ENCODE results near the gene HPS3. TPM values are rescaled to one million over a fixed set of nuclear protein-coding genes. Genes with fewer than 3 reads are reported as not detected.

The HPS3 gene
- total RNA-seq, 1 donor from 2014 or later = 24.1 TPM

GRCh38 chr3:149207475-149207874 lies 78.0 kb downstream of the HPS3 start:
- H3K36me3 Mint-ChIP-seq (ENCODE audit: insufficient read depth) = no peaks in the 10 kb centered on the region
- no peak overlapping the region for H3K27ac Mint-ChIP-seq
- TF ChIP-seq, protein P1, sequence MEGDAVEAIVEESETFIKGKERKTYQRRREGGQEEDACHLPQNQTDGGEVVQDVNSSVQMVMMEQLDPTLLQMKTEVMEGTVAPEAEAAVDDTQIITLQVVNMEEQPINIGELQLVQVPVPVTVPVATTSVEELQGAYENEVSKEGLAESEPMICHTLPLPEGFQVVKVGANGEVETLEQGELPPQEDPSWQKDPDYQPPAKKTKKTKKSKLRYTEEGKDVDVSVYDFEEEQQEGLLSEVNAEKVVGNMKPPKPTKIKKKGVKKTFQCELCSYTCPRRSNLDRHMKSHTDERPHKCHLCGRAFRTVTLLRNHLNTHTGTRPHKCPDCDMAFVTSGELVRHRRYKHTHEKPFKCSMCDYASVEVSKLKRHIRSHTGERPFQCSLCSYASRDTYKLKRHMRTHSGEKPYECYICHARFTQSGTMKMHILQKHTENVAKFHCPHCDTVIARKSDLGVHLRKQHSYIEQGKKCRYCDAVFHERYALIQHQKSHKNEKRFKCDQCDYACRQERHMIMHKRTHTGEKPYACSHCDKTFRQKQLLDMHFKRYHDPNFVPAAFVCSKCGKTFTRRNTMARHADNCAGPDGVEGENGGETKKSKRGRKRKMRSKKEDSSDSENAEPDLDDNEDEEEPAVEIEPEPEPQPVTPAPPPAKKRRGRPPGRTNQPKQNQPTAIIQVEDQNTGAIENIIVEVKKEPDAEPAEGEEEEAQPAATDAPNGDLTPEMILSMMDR (IDR thresholded peaks at IDR 0.05; ENCODE audit: unreplicated experiment) = no peak
- peaks cover 20% of the 10 kb centered on the region for H3K4me1 Mint-ChIP-seq (ENCODE audit: low read depth)
- no peaks in the 10 kb centered on the region for H3K27me3 Mint-ChIP-seq
- H3K9me3 Mint-ChIP-seq (ENCODE audit: low read depth) = no peaks in the 10 kb centered on the region
- no peak for DNase-seq (ENCODE audit: low spot score, unreplicated experiment)
- H3K4me3 Mint-ChIP-seq (ENCODE audit: low read depth) = no peak overlapping the region

- DNase-seq (ENCODE audit: low spot score, unreplicated experiment) = no peak
- no peaks in the 10 kb centered on the region for H3K27me3 Mint-ChIP-seq
- TF ChIP-seq, protein P1 (IDR thresholded peaks at IDR 0.05; ENCODE audit: unreplicated experiment) = no peak
- H3K27ac Mint-ChIP-seq = no peak overlapping the region
- peaks cover 24% of the 10 kb centered on the region for H3K4me1 Mint-ChIP-seq (ENCODE audit: low read depth)
- no peaks in the 10 kb centered on the region for H3K9me3 Mint-ChIP-seq (ENCODE audit: low read depth)
- H3K4me3 Mint-ChIP-seq (ENCODE audit: low read depth) = no peak overlapping the region
- no peaks in the 10 kb centered on the region for H3K36me3 Mint-ChIP-seq (ENCODE audit: insufficient read depth)
These were observed 80.0 kb downstream of the HPS3 start for GRCh38 chr3:149209431-149209830.

DNA sequence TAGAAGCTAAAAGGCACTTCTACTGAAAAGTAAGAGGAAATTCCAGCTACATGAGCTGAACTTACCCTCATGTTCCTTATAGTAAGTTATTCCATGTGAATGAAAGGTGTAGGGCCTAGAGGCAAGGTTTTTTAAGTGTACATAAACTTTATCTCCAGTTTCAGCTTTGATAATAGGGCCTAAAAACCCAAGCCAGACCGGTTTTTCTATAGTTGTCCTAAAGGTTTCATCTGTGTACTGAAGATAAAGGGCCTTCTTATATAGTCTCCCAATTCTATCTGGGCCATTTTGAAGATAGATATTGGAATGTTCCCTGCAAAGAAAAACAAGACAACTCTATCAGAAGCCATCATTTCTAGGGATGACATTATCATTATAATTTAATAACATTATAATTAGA lies 82.9 kb downstream of the HPS3 start:
- Mint-ChIP-seq H3K4me1 (ENCODE audit: low read depth) (peaks cover 37% of the 10 kb centered on the region), H3K27me3 (no peaks in the 10 kb centered on the region), H3K4me3 (ENCODE audit: low read depth) (no peak overlapping the region), H3K9me3 (ENCODE audit: low read depth) (no peaks in the 10 kb centered on the region), H3K36me3 (ENCODE audit: insufficient read depth) (no peaks in the 10 kb centered on the region), H3K27ac (no peak overlapping the region)
- DNase-seq (ENCODE audit: low spot score, unreplicated experiment) = no peak
- TF ChIP-seq, protein P1 (IDR thresholded peaks at IDR 0.05; ENCODE audit: unreplicated experiment) = no peak

DNA sequence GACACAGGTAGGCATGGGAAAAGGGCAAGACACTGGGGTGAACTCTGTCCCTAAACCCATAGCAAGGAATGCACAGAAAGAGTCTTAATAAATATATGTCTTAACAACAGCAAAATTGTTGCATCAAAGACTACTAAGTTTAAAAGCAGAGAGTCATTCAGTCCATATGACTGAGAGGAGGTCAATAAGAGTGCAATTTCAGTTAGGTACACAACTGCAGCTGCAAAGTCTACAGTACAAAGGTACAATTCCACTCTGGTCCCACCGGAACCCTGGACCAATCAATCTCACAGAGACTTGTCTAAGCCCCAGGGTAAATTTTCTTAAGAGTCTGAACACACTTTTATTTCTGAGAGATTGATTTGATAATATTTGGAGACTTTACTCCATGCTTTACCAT lies 85.3 kb downstream of the HPS3 start:
- Mint-ChIP-seq H3K4me1 (ENCODE audit: low read depth) (peaks cover 37% of the 10 kb centered on the region), H3K4me3 (ENCODE audit: low read depth) (no peak overlapping the region), H3K9me3 (ENCODE audit: low read depth) (peaks cover 3% of the 10 kb centered on the region), H3K27ac (peak overlapping the region; percentile 82), H3K36me3 (ENCODE audit: insufficient read depth) (no peaks in the 10 kb centered on the region), H3K27me3 (no peaks in the 10 kb centered on the region)
- DNase-seq (ENCODE audit: low spot score, unreplicated experiment) = no peak
- TF ChIP-seq, protein P1 (IDR thresholded peaks at IDR 0.05; ENCODE audit: unreplicated experiment) = no peak

- H3K9me3 Mint-ChIP-seq (ENCODE audit: low read depth) = peaks cover 3% of the 10 kb centered on the region
- peak overlapping the region; percentile 74 for H3K27ac Mint-ChIP-seq
- no peaks in the 10 kb centered on the region for H3K36me3 Mint-ChIP-seq (ENCODE audit: insufficient read depth)
- H3K4me3 Mint-ChIP-seq (ENCODE audit: low read depth) = no peak overlapping the region
- no peaks in the 10 kb centered on the region for H3K27me3 Mint-ChIP-seq
- TF ChIP-seq, protein P1 (IDR thresholded peaks at IDR 0.05; ENCODE audit: unreplicated experiment) = no peak
- peaks cover 38% of the 10 kb centered on the region for H3K4me1 Mint-ChIP-seq (ENCODE audit: low read depth)
- DNase-seq (ENCODE audit: low spot score, unreplicated experiment) = no peak
These were observed 86.1 kb downstream of the HPS3 start for GRCh38 chr3:149215515-149215914.
